Epithelial cell of proximal tubule (primary cell): ENCODE data around the gene CNOT6. TPM values are rescaled to one million over a fixed set of nuclear protein-coding genes. Genes with fewer than 3 reads are reported as not detected.
"Not testable (repeated sequence)": the region's sequence is repeated elsewhere in the genome, so short reads cannot be mapped to it uniquely, and the experiment has no call there.

Experiments used
- DNase-seq: peaks from one replicate; pipeline ENCODE4 v3.0.0-alpha.2; 2011; ENCODE audit warnings: low read depth
- H3K4me3 ChIP-seq: 2 replicates; pipeline ENCODE4 v1.5.1; 2011; ENCODE audit warnings: low read depth, mild to moderate bottlenecking, low read length
- total RNA-seq: library from RNA; depleted of rRNA; stranded (reverse); fragments of >200 nt; gene quantifications from 2 replicates; pipeline ENCODE4 v1.2.3, GENCODE V29; 2015
- TF ChIP-seq, protein P1 (sequence below): conservative IDR thresholded peaks from 2 replicates; pipeline ENCODE4 v1.5.1; 2012; ENCODE audit warnings: low read depth, mild to moderate bottlenecking, low read length

CNOT6 gene
- total RNA-seq, 1 donor from 2014 or later, result 10.0 TPM

GRCh38 chr5:180471866-180472265 is 22.3 kb upstream of the CNOT6 start:
- TF ChIP-seq, protein P1, sequence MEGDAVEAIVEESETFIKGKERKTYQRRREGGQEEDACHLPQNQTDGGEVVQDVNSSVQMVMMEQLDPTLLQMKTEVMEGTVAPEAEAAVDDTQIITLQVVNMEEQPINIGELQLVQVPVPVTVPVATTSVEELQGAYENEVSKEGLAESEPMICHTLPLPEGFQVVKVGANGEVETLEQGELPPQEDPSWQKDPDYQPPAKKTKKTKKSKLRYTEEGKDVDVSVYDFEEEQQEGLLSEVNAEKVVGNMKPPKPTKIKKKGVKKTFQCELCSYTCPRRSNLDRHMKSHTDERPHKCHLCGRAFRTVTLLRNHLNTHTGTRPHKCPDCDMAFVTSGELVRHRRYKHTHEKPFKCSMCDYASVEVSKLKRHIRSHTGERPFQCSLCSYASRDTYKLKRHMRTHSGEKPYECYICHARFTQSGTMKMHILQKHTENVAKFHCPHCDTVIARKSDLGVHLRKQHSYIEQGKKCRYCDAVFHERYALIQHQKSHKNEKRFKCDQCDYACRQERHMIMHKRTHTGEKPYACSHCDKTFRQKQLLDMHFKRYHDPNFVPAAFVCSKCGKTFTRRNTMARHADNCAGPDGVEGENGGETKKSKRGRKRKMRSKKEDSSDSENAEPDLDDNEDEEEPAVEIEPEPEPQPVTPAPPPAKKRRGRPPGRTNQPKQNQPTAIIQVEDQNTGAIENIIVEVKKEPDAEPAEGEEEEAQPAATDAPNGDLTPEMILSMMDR, result no peak
- no peak for DNase-seq
- H3K4me3 ChIP-seq, result no peak overlapping the region

GRCh38 chr5:180472269-180472668 is 21.9 kb upstream of the CNOT6 start:
- TF ChIP-seq, protein P1, result no peak

GRCh38 chr5:180473386-180473785 is 20.8 kb upstream of the CNOT6 start:
- not testable (repeated sequence) for DNase-seq, H3K4me3 ChIP-seq

More at GRCh38 chr5:180472269-180472668, 21.9 kb upstream of the CNOT6 start:
- no peak overlapping the region for H3K4me3 ChIP-seq
- DNase-seq, result no peak

- no peak overlapping the region for H3K4me3 ChIP-seq
- TF ChIP-seq, protein P1, result no peak
- no peak for DNase-seq
These were observed 19.6 kb upstream of the CNOT6 start for GRCh38 chr5:180474569-180474968.

DNA sequence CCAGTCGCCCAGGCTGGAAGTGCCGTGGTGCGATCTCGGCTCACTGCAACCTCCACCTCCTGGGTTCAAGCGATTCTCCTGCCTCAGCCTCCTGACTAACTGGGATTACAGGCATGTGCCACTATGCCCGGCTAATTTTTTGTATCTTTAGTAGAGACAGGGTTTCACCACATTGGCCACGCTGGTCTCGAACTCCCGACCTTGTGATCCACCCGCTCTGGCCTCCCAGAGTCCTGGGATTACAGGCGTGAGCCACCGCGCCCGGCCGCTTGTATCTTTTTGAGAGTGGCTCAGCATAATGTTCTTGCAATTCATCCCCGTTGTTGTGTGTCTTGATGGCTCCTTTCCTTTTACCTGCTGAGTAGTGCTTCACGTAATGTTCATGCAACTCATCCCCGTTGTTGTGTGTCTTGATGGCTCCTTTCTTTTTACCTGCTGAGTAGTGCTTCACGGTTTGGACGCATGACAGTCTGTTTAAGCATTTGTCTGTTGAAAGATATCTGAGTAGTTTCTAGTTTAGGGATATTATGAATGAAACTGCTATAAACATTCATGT is 18.1 kb upstream of the CNOT6 start:
- DNase-seq, H3K4me3 ChIP-seq: not testable (repeated sequence)

GRCh38 chr5:180484813-180485212 is 9.4 kb upstream of the CNOT6 start:
- no peak for DNase-seq

DNA sequence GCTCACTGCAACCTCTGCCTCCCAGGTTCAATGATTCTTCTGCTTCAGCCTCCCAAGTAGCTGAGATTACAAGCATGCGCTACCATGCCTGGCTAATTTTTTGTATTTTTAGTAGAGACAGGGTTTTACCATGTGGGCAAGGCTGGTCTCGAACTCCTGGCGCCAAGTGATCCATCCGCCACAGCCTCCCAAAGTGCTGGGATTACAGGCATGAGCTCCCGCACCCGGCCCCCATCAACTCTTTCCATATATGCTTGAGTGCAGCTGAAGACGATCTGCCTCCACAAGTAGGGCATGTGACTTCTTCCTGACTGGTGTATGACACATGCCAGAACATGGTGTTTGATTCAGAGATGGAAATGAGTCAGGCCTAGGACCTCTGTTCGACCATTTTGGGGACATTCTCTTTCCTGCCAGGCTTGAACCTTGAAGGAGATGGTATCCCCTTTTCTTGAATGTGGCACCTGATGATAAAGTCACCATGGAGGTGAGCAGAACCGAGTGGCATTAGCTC is 7.5 kb upstream of the CNOT6 start:
- TF ChIP-seq, protein P1, result no peak
- DNase-seq, result no peak
- no peak overlapping the region for H3K4me3 ChIP-seq

More at GRCh38 chr5:180484813-180485212, 9.4 kb upstream of the CNOT6 start:
- no peak overlapping the region for H3K4me3 ChIP-seq
- TF ChIP-seq, protein P1, result no peak

- no peak overlapping the region for H3K4me3 ChIP-seq
- DNase-seq, result no peak
- TF ChIP-seq, protein P1, result no peak
These were observed 6.6 kb upstream of the CNOT6 start for GRCh38 chr5:180487556-180487955.
